HepG2 (cell line): ENCODE data around the gene GEMIN2.

Experiments
- DMAP1 ChIP-seq: IDR thresholded peaks from 2 replicates; pipeline ENCODE4 v1.6.1; 2016
- ESRRA ChIP-seq: sonication (generic); formaldehyde crosslinking; IDR thresholded peaks from 2 replicates; pipeline ENCODE4 v1.5.1; 2020; ENCODE audit warnings: mild to moderate bottlenecking, low read depth, missing genetic modification reagents
- POLR2A ChIP-seq, 2 experiments: IDR thresholded peaks; 2 replicates each; pipeline ENCODE4 v1.6.1; 2011; ENCODE audit warnings: low read depth in 2 of 2, low read length in 2 of 2, mild to moderate bottlenecking in 1 of 2, moderate library complexity in 1 of 2; ENCODE audit not compliant: insufficient read depth in 1 of 2
- POLR2AphosphoS5 ChIP-seq: IDR thresholded peaks from 2 replicates; pipeline ENCODE4 v1.6.1; 2012; ENCODE audit warnings: low read depth, low read length
- REST ChIP-seq, 2 experiments: IDR thresholded peaks; 2 replicates each; pipeline ENCODE4 v1.6.1; 2011 to 2012; ENCODE audit warnings: low read length in 2 of 2, borderline replicate concordance in 1 of 2, low read depth in 1 of 2, mild to moderate bottlenecking in 1 of 2, moderate library complexity in 1 of 2
- RFXANK ChIP-seq: IDR thresholded peaks from 2 replicates; pipeline ENCODE4 v1.6.1; 2016
- SOX6 ChIP-seq, 2 experiments: fragments of 450-650 bp in 1 of 2; sonication (generic) in 1 of 2; formaldehyde crosslinking in 1 of 2; IDR thresholded peaks; 2 replicates each; pipeline versions ENCODE4 v1.4.0 to v1.6.1; 2017 to 2020; ENCODE audit warnings: antibody characterized with exemption in 1 of 2, mild to moderate bottlenecking in 1 of 2, missing genetic modification reagents in 1 of 2
- TFAP4 ChIP-seq: sonication (generic); IDR thresholded peaks from 2 replicates; pipeline ENCODE4 v1.6.1; 2016; ENCODE audit warnings: low read depth, borderline replicate concordance
- YY1 ChIP-seq: IDR thresholded peaks from 2 replicates; pipeline ENCODE4 v1.6.1; 2011; ENCODE audit warnings: low read length, low read depth, moderate library complexity, mild to moderate bottlenecking; ENCODE audit not compliant: insufficient read depth, insufficient replicate concordance
- ZKSCAN8 ChIP-seq: IDR thresholded peaks from 2 replicates; pipeline ENCODE4 v1.6.1; 2016; ENCODE audit warnings: borderline replicate concordance, missing genetic modification reagents, missing compliant biosample characterization
- ZNF614 ChIP-seq: IDR thresholded peaks from 2 replicates; pipeline ENCODE4 v1.6.1; 2018; ENCODE audit warnings: missing biosample characterization, missing genetic modification reagents, inconsistent platforms, borderline replicate concordance
- ZNF766 ChIP-seq: sonication (generic); formaldehyde crosslinking; IDR thresholded peaks from 2 replicates; pipeline ENCODE4 v1.5.0; 2020; ENCODE audit warnings: missing genetic modification reagents, borderline replicate concordance

GRCh38 chr14:39113685-39114072 is 444 bp upstream of the GEMIN2 start:
- TF ChIP-seq YY1 = no peak
- TF ChIP-seq REST (IDR thresholded peaks at IDR 0.05; ENCODE audit: borderline replicate concordance in 1 of 2, low read depth in 1 of 2, low read length in 2 of 2) = no peak
- TF ChIP-seq POLR2AphosphoS5 = no peak
- TF ChIP-seq RFXANK (CRISPR knock-in tag) = no peak
- TF ChIP-seq SOX6 (IDR thresholded peaks at IDR 0.05) = no peak
- TF ChIP-seq SOX6 (CRISPR knock-in tag; IDR thresholded peaks at IDR 0.05) = no peak
- TF ChIP-seq ZNF766 (CRISPR knock-in tag) = no peak
- TF ChIP-seq TFAP4 = no peak
- TF ChIP-seq POLR2A (IDR thresholded peaks at IDR 0.05; ENCODE audit: insufficient read depth in 1 of 2, low read depth in 2 of 2, low read length in 2 of 2) = no peak
- TF ChIP-seq ZKSCAN8 (CRISPR knock-in tag) = no peak
- TF ChIP-seq ZNF614 = no peak
- TF ChIP-seq DMAP1 (CRISPR knock-in tag) = no peak
- TF ChIP-seq ESRRA (CRISPR knock-in tag) = no peak
